Measurements from ENCODE around the gene EHHADH. TPM values are rescaled to one million over a fixed set of nuclear protein-coding genes. Genes with fewer than 3 reads are reported as not detected.

EHHADH gene
- total RNA-seq, 1 donor from 2014 or later: 5.9 TPM

DNA sequence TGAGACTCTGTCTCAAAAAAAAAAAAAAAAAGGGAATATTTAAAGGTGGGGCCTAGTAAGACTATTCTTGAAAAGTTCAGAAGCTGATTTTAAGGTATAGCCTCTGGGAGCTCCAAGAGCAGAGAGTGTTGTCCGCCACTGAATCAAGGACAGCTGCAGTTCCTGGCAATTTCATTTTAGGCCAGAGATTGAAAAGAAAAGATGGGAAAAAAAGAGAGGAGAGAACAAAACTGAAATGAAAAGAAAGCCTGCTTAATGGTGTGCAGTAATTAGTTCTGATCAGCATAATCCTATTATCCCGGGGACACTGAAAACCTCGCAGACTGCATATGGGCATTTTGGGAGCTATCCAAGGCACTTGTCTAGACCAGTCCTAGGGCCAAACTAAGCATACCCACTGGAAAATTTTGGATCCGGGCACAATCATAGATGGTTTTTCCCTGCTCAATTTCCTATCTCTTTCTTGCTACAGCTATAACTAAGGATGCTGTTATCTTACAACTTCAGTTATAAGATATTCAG lies 43.2 kb downstream of the EHHADH start:
- Histone ChIP-seq H3K4me3 (ENCODE audit: low read depth, low read length) (no peak overlapping the region), H3K27me3 (ENCODE audit: control insufficient read depth, insufficient read depth, low read length) (no peaks in the 10 kb centered on the region), H3K36me3 (ENCODE audit: control insufficient read depth, insufficient read depth, low read length) (no peaks in the 10 kb centered on the region)
- TF ChIP-seq, protein P1, sequence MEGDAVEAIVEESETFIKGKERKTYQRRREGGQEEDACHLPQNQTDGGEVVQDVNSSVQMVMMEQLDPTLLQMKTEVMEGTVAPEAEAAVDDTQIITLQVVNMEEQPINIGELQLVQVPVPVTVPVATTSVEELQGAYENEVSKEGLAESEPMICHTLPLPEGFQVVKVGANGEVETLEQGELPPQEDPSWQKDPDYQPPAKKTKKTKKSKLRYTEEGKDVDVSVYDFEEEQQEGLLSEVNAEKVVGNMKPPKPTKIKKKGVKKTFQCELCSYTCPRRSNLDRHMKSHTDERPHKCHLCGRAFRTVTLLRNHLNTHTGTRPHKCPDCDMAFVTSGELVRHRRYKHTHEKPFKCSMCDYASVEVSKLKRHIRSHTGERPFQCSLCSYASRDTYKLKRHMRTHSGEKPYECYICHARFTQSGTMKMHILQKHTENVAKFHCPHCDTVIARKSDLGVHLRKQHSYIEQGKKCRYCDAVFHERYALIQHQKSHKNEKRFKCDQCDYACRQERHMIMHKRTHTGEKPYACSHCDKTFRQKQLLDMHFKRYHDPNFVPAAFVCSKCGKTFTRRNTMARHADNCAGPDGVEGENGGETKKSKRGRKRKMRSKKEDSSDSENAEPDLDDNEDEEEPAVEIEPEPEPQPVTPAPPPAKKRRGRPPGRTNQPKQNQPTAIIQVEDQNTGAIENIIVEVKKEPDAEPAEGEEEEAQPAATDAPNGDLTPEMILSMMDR (IDR thresholded peaks at IDR 0.05; ENCODE audit: insufficient read depth, low read length, poor library complexity, severe bottlenecking): no peak
- no peak for DNase-seq (ENCODE audit: low read depth)

DNA sequence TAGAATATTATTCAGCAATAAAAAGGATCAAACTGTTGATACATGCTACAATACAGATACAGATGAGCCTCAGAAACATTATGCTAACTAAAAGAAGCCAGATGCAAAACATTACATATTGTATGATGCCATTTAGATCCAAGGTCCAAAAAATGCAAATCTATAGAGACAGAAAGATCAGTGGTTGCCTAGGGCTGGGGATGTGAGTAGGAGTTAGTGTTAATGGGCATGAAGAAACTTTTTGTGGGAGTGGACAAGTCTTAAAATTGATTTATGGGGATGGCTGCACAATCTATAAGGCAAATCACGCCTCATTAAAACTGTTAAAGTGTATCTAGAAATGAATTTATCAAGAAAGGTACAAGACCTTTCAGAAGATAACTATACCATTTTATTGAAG lies 45.0 kb downstream of the EHHADH start:
- H3K4me3 ChIP-seq (ENCODE audit: low read depth, low read length): no peak overlapping the region
- H3K27me3 ChIP-seq (ENCODE audit: control insufficient read depth, insufficient read depth, low read length): no peaks in the 10 kb centered on the region
- TF ChIP-seq, protein P1 (IDR thresholded peaks at IDR 0.05; ENCODE audit: insufficient read depth, low read length, poor library complexity, severe bottlenecking): no peak
- no peak for DNase-seq (ENCODE audit: low read depth)
- no peaks in the 10 kb centered on the region for H3K36me3 ChIP-seq (ENCODE audit: control insufficient read depth, insufficient read depth, low read length)

DNA sequence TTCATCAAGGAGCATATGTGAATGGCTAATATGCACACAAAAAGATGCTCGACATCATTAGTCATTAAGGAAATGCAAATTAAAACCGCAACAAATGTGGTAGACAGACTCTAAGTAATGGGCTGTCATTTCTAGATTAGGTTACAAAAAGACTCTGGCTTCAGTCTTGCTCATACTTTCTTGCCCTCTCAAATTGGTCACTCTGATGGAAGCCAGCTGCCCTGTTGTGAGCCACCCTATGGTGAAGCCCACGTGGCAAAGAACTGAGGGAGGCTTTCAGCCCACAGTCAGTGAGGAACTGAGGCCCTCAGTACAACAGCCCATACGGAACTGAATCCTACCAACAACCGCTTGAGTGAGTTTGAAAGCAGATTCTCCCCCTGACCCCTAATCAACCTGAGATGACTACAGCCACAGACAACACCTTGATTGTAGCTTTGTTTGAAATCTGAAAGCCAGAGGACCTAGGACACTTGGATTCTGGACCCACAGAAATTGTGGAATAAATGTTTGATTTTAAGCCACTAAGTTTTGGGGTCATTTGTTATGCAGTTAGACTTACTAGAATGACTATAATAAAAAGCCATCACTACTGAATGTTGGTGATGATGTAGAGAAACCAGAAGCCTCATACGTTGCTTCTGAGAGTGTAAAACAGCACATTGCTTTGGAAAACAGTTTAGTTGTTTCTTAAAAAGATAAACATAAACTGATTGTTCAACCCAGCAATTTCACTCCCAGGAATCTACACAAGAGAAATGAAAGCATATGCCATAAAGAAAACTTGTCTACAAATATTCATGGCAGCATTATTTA lies 45.7 kb downstream of the EHHADH start:
- no peak for DNase-seq (ENCODE audit: low read depth)
- Histone ChIP-seq H3K27me3 (ENCODE audit: control insufficient read depth, insufficient read depth, low read length) (no peaks in the 10 kb centered on the region), H3K36me3 (ENCODE audit: control insufficient read depth, insufficient read depth, low read length) (no peaks in the 10 kb centered on the region), H3K4me3 (ENCODE audit: low read depth, low read length) (no peak overlapping the region)
- TF ChIP-seq, protein P1 (IDR thresholded peaks at IDR 0.05; ENCODE audit: insufficient read depth, low read length, poor library complexity, severe bottlenecking): no peak

DNA sequence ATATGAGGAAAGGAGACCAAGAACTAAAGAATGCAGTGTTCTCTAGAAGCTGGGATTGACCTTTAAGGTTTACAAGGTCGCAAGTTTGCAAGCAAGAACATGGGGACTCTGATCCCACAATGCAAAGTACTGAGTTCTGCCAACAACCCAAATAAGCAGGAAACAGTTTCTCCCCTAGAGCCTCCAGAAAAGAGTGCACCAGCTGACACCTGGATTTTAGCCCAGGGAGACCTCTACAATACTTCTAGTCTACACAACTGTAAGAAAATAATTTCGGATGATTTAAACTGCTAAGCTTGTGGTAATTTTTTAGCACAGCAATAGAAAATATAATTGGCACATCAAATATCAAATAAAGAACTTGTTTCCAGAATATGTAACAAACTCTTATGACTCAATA lies 46.4 kb downstream of the EHHADH start:
- TF ChIP-seq, protein P1 (IDR thresholded peaks at IDR 0.05; ENCODE audit: insufficient read depth, low read length, poor library complexity, severe bottlenecking): no peak
- no peak overlapping the region for H3K4me3 ChIP-seq (ENCODE audit: low read depth, low read length)
- DNase-seq (ENCODE audit: low read depth): no peak
- H3K27me3 ChIP-seq (ENCODE audit: control insufficient read depth, insufficient read depth, low read length): no peaks in the 10 kb centered on the region
- no peaks in the 10 kb centered on the region for H3K36me3 ChIP-seq (ENCODE audit: control insufficient read depth, insufficient read depth, low read length)

DNA sequence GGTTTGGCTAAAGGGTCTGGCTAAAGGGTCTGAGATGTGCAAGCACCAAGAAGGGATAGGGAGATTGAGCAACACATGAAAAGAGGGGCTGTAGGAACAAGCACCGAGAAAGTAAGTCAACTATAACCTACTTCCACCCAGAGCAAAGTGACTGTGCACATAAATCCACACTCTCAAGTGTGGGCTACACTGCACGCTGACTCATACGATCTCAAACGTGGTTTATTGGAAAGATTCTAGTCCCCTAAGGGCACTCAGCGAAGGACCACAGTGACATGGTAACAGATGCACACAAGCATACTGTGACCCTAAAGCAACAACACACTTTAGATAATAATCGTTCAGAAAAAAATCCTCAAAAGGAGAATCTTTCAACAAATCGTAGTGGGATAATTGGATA lies 48.0 kb downstream of the EHHADH start:
- TF ChIP-seq, protein P1 (IDR thresholded peaks at IDR 0.05; ENCODE audit: insufficient read depth, low read length, poor library complexity, severe bottlenecking): no peak
- H3K4me3 ChIP-seq (ENCODE audit: low read depth, low read length): no peak overlapping the region
- peaks cover 1% of the 10 kb centered on the region for H3K36me3 ChIP-seq (ENCODE audit: control insufficient read depth, insufficient read depth, low read length)
- DNase-seq (ENCODE audit: low read depth): no peak
- no peaks in the 10 kb centered on the region for H3K27me3 ChIP-seq (ENCODE audit: control insufficient read depth, insufficient read depth, low read length)

Measured in kidney epithelial cell (primary cell).